GM23338 (cell line): ENCODE measurements around the gene ZNF70. TPM values are rescaled to one million over a fixed set of nuclear protein-coding genes. Genes with fewer than 3 reads are reported as not detected.

ENCODE experiments used
- ATAC-seq: fragments of 200-7000 bp; cut with Tn5 transposase; 3 replicates; pipeline ENCODE4 v1.9.1; 2020
- DNase-seq: peaks from one replicate; pipeline ENCODE4 v3.0.0-alpha.2; 2015; ENCODE audit warnings: low spot score
- H2AFZ ChIP-seq: fragments of 200-600 bp; sonication (generic); 2 replicates; pipeline ENCODE4 v1.8.0; 2016; ENCODE audit warnings: antibody characterized with exemption, mild to moderate bottlenecking, moderate library complexity
- H3F3A ChIP-seq: fragments of 200-600 bp; sonication (generic); replicated peaks from 2 replicates; pipeline ENCODE4 v1.8.0; 2017; ENCODE audit warnings: antibody characterized with exemption, mixed run types, low read depth
- H3K27ac ChIP-seq: fragments of 200-600 bp; sonication (generic); 2 replicates; pipeline ENCODE4 v1.6.1; 2016; ENCODE audit warnings: low read depth
- H3K27me3 ChIP-seq: fragments of 200-600 bp; sonication (generic); 2 replicates; pipeline ENCODE4 v1.8.0; 2016; ENCODE audit warnings: mild to moderate bottlenecking, mixed run types, moderate library complexity; ENCODE audit not compliant: insufficient read depth
- H3K36me3 ChIP-seq: fragments of 200-600 bp; sonication (generic); 2 replicates; pipeline ENCODE4 v1.8.0; 2016; ENCODE audit warnings: mild to moderate bottlenecking; ENCODE audit not compliant: insufficient read depth
- H3K4me1 ChIP-seq: fragments of 200-600 bp; sonication (generic); 2 replicates; pipeline ENCODE4 v1.8.0; 2016; ENCODE audit warnings: mild to moderate bottlenecking, moderate library complexity; ENCODE audit not compliant: insufficient read depth
- H3K4me2 ChIP-seq: fragments of 200-600 bp; sonication (generic); 2 replicates; pipeline ENCODE4 v1.7.1; 2017; ENCODE audit warnings: mixed run types
- H3K4me3 ChIP-seq: fragments of 200-600 bp; sonication (generic); 2 replicates; pipeline ENCODE4 v1.6.1; 2016; ENCODE audit warnings: mixed run types
- H3K79me2 ChIP-seq: fragments of 200-600 bp; sonication (generic); replicated peaks from 2 replicates; pipeline ENCODE4 v1.8.0; 2017; ENCODE audit warnings: mild to moderate bottlenecking; ENCODE audit not compliant: insufficient read depth
- H3K9me2 ChIP-seq: fragments of 200-600 bp; sonication (generic); 2 replicates; pipeline ENCODE4 v1.8.0; 2017; ENCODE audit not compliant: insufficient read depth
- H4K20me1 ChIP-seq: fragments of 200-600 bp; sonication (generic); replicated peaks from 2 replicates; pipeline ENCODE4 v1.8.0; 2017; ENCODE audit warnings: mild to moderate bottlenecking; ENCODE audit not compliant: insufficient read depth
- H3K27ac Mint-ChIP-seq: 2 replicates; pipeline ENCODE4 v1.8.0; 2020; ENCODE audit warnings: inconsistent platforms, mild to moderate bottlenecking, moderate library complexity, mixed read lengths
- H3K27me3 Mint-ChIP-seq: 3 replicates; pipeline ENCODE4 v1.8.0; 2022; ENCODE audit warnings: low read depth, mild to moderate bottlenecking, moderate library complexity, mixed read lengths, inconsistent platforms; ENCODE audit not compliant: insufficient read depth, poor library complexity
- H3K36me3 Mint-ChIP-seq: 3 replicates; pipeline ENCODE4 v1.8.0; 2021; ENCODE audit warnings: low read depth, mild to moderate bottlenecking, inconsistent platforms, moderate library complexity, mixed read lengths
- H3K4me1 Mint-ChIP-seq: 3 replicates; pipeline ENCODE4 v1.8.0; 2020; ENCODE audit warnings: mild to moderate bottlenecking, inconsistent platforms, mixed read lengths
- H3K4me3 Mint-ChIP-seq: 3 replicates; pipeline ENCODE4 v1.8.0; 2021; ENCODE audit warnings: moderate library complexity, mild to moderate bottlenecking, inconsistent platforms, mixed read lengths
- H3K9me3 Mint-ChIP-seq: 3 replicates; pipeline ENCODE4 v1.8.0; 2020; ENCODE audit warnings: moderate library complexity, mild to moderate bottlenecking, inconsistent platforms, mixed read lengths
- CREB1 ChIP-seq: fragments of 250-450 bp; sonication (Bioruptor Pico); IDR thresholded peaks from 2 replicates; pipeline ENCODE4 v1.5.0; 2020; ENCODE audit warnings: low read depth, mild to moderate bottlenecking, moderate library complexity
- EZH2 ChIP-seq: fragments of 200-600 bp; sonication (generic); IDR thresholded peaks from one replicate; pipeline ENCODE4 v1.8.0; 2017; ENCODE audit warnings: antibody characterized with exemption, mild to moderate bottlenecking, low read depth; ENCODE audit not compliant: unreplicated experiment
- EZH2phosphoT487 ChIP-seq: fragments of 200-600 bp; sonication (generic); IDR thresholded peaks from one replicate; pipeline ENCODE4 v1.8.1; 2018; ENCODE audit warnings: antibody characterized with exemption; ENCODE audit not compliant: unreplicated experiment
- JUNB ChIP-seq: IDR thresholded peaks from one replicate; pipeline ENCODE4 v1.6.1; 2016; ENCODE audit warnings: antibody characterized with exemption; ENCODE audit not compliant: unreplicated experiment
- NANOG ChIP-seq: IDR thresholded peaks from 2 replicates; pipeline ENCODE4 v1.6.1; 2016; ENCODE audit warnings: antibody characterized with exemption, borderline replicate concordance
- POLR2AphosphoS5 ChIP-seq: IDR thresholded peaks from 2 replicates; pipeline ENCODE4 v1.6.1; 2016; ENCODE audit warnings: antibody characterized with exemption, low read depth
- REST ChIP-seq: IDR thresholded peaks from one replicate; pipeline ENCODE4 v1.6.1; 2018; ENCODE audit warnings: antibody characterized with exemption; ENCODE audit not compliant: unreplicated experiment
- STAT1 ChIP-seq: IDR thresholded peaks from one replicate; pipeline ENCODE4 v1.6.1; 2016; ENCODE audit warnings: antibody characterized with exemption; ENCODE audit not compliant: unreplicated experiment
- ZNF114 ChIP-seq: fragments of 250-450 bp; sonication (Bioruptor Pico); IDR thresholded peaks from 2 replicates; pipeline ENCODE4 v1.5.0; 2020; ENCODE audit warnings: mild to moderate bottlenecking, moderate library complexity
- ZNF331 ChIP-seq: fragments of 250-450 bp; sonication (Bioruptor Pico); IDR thresholded peaks from 2 replicates; pipeline ENCODE4 v1.5.0; 2020; ENCODE audit warnings: low read depth, mild to moderate bottlenecking, moderate library complexity
- polyA plus RNA-seq: library from polyadenylated mRNA; unstranded; fragments of >200 nt; fragmentation: Nextera tagmentation; extraction: Ambion mirVana; gene quantifications from 2 replicates; pipeline ENCODE4 v1.2.1, GENCODE V29; 2016
- total RNA-seq: library from RNA; depleted of rRNA; stranded (reverse); fragments of >200 nt; shearing (Covaris generic); gene quantifications from 2 replicates; pipeline ENCODE4 v1.2.3, GENCODE V29; 2014
- TF ChIP-seq, protein P1 (sequence below): IDR thresholded peaks from 2 replicates; pipeline ENCODE4 v1.6.1; 2016; ENCODE audit warnings: antibody characterized with exemption
- TF ChIP-seq, protein P2 (sequence below), 2 experiments: fragments of 200-600 bp in 1 of 2; sonication (generic) in 1 of 2; conservative IDR thresholded peaks; 2 replicates each; pipeline versions ENCODE4 v1.5.1 to v1.6.1; 2016 to 2017; ENCODE audit warnings: antibody characterized with exemption in 2 of 2, low read depth in 2 of 2, mild to moderate bottlenecking in 2 of 2, moderate library complexity in 1 of 2
- TF ChIP-seq, protein P3 (sequence below): fragments of 250-450 bp; sonication (Bioruptor Pico); IDR thresholded peaks from 2 replicates; pipeline ENCODE4 v1.5.0; 2020; ENCODE audit warnings: mild to moderate bottlenecking, moderate library complexity

Gene ZNF70
- total and polyA plus RNA-seq, 2 experiments from 2014 or later, result 0.45 to 2.6 TPM

- no peak overlapping the region for H3K27ac Mint-ChIP-seq
- Histone ChIP-seq H3K36me3 (no peaks in the 10 kb centered on the region), H2AFZ (no peak overlapping the region), H3K9me2 (no peaks in the 10 kb centered on the region), H3K27me3 (no peaks in the 10 kb centered on the region), H3K27ac (no peak overlapping the region), H3K4me1 (no peaks in the 10 kb centered on the region), H4K20me1 (no peaks in the 10 kb centered on the region), H3K79me2 (no peaks in the 10 kb centered on the region), H3F3A (no peaks in the 10 kb centered on the region), H3K4me2 (no peak overlapping the region), H3K4me3 (no peak overlapping the region)
- no peaks in the 10 kb centered on the region; the same call in 2 of the 3 replicates for H3K36me3 Mint-ChIP-seq
- H3K4me3 Mint-ChIP-seq, result no peak overlapping the region
- H3K27me3 Mint-ChIP-seq, result peaks cover 3% of the 10 kb centered on the region
- DNase-seq, result no peak
- no peak for ATAC-seq
- TF ChIP-seq EZH2 (no peak), ZNF114 (no peak), STAT1 (no peak), POLR2AphosphoS5 (no peak), NANOG (no peak), ZNF331 (no peak), JUNB (no peak), REST (no peak), EZH2phosphoT487 (no peak), CREB1 (no peak)
- TF ChIP-seq, protein P1, sequence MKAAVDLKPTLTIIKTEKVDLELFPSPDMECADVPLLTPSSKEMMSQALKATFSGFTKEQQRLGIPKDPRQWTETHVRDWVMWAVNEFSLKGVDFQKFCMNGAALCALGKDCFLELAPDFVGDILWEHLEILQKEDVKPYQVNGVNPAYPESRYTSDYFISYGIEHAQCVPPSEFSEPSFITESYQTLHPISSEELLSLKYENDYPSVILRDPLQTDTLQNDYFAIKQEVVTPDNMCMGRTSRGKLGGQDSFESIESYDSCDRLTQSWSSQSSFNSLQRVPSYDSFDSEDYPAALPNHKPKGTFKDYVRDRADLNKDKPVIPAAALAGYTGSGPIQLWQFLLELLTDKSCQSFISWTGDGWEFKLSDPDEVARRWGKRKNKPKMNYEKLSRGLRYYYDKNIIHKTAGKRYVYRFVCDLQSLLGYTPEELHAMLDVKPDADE, result no peak
- TF ChIP-seq, protein P2, sequence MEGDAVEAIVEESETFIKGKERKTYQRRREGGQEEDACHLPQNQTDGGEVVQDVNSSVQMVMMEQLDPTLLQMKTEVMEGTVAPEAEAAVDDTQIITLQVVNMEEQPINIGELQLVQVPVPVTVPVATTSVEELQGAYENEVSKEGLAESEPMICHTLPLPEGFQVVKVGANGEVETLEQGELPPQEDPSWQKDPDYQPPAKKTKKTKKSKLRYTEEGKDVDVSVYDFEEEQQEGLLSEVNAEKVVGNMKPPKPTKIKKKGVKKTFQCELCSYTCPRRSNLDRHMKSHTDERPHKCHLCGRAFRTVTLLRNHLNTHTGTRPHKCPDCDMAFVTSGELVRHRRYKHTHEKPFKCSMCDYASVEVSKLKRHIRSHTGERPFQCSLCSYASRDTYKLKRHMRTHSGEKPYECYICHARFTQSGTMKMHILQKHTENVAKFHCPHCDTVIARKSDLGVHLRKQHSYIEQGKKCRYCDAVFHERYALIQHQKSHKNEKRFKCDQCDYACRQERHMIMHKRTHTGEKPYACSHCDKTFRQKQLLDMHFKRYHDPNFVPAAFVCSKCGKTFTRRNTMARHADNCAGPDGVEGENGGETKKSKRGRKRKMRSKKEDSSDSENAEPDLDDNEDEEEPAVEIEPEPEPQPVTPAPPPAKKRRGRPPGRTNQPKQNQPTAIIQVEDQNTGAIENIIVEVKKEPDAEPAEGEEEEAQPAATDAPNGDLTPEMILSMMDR (conservative IDR thresholded peaks at IDR 0.05; ENCODE audit: low read depth in 2 of 2), result no peak
- TF ChIP-seq, protein P3, sequence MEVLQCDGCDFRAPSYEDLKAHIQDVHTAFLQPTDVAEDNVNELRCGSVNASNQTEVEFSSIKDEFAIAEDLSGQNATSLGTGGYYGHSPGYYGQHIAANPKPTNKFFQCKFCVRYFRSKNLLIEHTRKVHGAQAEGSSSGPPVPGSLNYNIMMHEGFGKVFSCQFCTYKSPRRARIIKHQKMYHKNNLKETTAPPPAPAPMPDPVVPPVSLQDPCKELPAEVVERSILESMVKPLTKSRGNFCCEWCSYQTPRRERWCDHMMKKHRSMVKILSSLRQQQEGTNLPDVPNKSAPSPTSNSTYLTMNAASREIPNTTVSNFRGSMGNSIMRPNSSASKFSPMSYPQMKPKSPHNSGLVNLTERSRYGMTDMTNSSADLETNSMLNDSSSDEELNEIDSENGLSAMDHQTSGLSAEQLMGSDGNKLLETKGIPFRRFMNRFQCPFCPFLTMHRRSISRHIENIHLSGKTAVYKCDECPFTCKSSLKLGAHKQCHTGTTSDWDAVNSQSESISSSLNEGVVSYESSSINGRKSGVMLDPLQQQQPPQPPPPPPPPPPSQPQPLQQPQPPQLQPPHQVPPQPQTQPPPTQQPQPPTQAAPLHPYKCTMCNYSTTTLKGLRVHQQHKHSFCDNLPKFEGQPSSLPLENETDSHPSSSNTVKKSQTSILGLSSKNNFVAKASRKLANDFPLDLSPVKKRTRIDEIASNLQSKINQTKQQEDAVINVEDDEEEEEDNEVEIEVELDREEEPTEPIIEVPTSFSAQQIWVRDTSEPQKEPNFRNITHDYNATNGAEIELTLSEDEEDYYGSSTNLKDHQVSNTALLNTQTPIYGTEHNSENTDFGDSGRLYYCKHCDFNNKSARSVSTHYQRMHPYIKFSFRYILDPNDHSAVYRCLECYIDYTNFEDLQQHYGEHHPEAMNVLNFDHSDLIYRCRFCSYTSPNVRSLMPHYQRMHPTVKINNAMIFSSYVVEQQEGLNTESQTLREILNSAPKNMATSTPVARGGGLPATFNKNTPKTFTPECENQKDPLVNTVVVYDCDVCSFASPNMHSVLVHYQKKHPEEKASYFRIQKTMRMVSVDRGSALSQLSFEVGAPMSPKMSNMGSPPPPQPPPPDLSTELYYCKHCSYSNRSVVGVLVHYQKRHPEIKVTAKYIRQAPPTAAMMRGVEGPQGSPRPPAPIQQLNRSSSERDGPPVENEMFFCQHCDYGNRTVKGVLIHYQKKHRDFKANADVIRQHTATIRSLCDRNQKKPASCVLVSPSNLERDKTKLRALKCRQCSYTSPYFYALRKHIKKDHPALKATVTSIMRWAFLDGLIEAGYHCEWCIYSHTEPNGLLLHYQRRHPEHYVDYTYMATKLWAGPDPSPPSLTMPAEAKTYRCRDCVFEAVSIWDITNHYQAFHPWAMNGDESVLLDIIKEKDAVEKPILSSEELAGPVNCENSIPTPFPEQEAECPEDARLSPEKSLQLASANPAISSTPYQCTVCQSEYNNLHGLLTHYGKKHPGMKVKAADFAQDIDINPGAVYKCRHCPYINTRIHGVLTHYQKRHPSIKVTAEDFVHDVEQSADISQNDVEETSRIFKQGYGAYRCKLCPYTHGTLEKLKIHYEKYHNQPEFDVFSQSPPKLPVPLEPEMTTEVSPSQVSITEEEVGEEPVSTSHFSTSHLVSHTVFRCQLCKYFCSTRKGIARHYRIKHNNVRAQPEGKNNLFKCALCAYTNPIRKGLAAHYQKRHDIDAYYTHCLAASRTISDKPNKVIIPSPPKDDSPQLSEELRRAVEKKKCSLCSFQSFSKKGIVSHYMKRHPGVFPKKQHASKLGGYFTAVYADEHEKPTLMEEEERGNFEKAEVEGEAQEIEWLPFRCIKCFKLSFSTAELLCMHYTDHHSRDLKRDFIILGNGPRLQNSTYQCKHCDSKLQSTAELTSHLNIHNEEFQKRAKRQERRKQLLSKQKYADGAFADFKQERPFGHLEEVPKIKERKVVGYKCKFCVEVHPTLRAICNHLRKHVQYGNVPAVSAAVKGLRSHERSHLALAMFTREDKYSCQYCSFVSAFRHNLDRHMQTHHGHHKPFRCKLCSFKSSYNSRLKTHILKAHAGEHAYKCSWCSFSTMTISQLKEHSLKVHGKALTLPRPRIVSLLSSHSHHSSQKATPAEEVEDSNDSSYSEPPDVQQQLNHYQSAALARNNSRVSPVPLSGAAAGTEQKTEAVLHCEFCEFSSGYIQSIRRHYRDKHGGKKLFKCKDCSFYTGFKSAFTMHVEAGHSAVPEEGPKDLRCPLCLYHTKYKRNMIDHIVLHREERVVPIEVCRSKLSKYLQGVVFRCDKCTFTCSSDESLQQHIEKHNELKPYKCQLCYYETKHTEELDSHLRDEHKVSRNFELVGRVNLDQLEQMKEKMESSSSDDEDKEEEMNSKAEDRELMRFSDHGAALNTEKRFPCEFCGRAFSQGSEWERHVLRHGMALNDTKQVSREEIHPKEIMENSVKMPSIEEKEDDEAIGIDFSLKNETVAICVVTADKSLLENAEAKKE (CRISPR knock-in tag), result no peak
- H3K9me3 Mint-ChIP-seq, result no peaks in the 10 kb centered on the region; the same call in 2 of the 3 replicates
- peaks cover 4% of the 10 kb centered on the region for H3K4me1 Mint-ChIP-seq
Observed at GRCh38 chr22:23737696-23738095, 13.2 kb downstream of the ZNF70 start.
